ENCODE results near the gene YAE1. TPM values are rescaled to one million over a fixed set of nuclear protein-coding genes. Genes with fewer than 3 reads are reported as not detected.

YAE1 gene
- total RNA-seq, 1 experiment from 2014 or later: 16.1 TPM

DNA sequence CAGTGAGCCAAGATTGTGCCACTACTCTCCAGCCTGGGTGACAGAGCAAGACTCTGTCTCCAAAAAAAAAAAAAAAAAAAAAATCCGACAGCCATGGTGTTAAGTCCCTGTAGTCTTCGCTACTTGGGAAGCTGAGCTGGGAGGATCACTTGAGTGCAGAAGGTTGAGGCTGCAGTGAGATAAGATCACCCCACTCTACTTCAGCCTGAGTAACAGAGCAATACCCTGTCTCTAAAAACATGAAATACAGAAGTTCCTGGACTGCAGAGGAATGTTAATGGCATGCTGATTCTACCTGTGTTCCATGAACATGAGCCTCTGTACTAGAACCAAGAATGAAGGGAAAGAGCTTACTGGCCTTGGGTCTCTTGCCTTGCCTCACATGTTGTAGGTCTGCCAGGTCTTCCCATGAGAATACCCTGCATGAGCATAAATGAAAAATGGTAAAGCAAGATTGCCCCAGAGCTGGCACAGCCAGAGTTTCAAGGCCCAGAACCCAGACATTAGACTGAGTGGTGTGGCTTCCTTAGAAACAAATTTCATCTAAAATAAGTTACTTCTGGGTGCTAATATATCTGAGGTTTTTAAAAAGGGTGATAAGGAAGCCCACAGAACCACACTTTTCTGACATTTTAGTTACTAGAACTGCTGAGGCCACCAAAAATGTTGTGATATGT is 8.6 kb downstream of the YAE1 start:
- DNase-seq: no peak
- no peaks in the 10 kb centered on the region for H3K27me3 ChIP-seq (ENCODE audit: control insufficient read depth, insufficient read depth, low read length)
- H3K36me3 ChIP-seq (replicated peaks; ENCODE audit: control insufficient read depth, insufficient read depth, low read length): no peaks in the 10 kb centered on the region; the same call in none of the 2 replicates
- H3K4me3 ChIP-seq (ENCODE audit: insufficient read depth, low read depth, low read length): no peak overlapping the region

- Histone ChIP-seq H3K36me3 (replicated peaks; ENCODE audit: control insufficient read depth, insufficient read depth, low read length) (no peaks in the 10 kb centered on the region; the same call in 1 of the 2 replicates), H3K4me3 (ENCODE audit: insufficient read depth, low read depth, low read length) (no peak overlapping the region), H3K27me3 (ENCODE audit: control insufficient read depth, insufficient read depth, low read length) (no peaks in the 10 kb centered on the region)
- DNase-seq: no peak
These were observed 11.1 kb downstream of the YAE1 start for GRCh38 chr7:39577229-39577874.

- Histone ChIP-seq H3K27me3 (ENCODE audit: control insufficient read depth, insufficient read depth, low read length) (no peaks in the 10 kb centered on the region), H3K4me3 (ENCODE audit: insufficient read depth, low read depth, low read length) (no peak overlapping the region), H3K36me3 (replicated peaks; ENCODE audit: control insufficient read depth, insufficient read depth, low read length) (no peaks in the 10 kb centered on the region)
- DNase-seq: peak; percentile 83
These were observed 14.1 kb downstream of the YAE1 start for GRCh38 chr7:39580149-39580874.

DNA sequence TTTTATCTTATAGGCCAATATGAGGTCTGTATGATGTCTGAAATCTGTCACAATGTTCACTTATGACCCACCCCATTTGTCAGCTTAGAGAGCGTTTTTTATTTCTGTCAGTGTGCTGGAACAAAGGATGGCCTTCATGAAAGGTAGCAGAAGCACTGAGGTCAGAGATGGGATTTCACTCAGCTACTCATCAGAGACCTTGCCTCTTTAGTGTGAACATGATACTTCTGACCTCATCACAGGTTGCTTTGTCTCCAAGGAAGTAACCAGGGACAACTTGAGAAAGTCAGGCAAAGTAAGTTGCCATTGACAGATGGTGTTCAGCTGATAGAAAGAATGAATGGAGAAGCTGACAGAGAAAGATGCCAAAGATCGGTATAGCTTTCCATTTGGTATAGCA is 16.3 kb downstream of the YAE1 start:
- DNase-seq: no peak
- Histone ChIP-seq H3K36me3 (replicated peaks; ENCODE audit: control insufficient read depth, insufficient read depth, low read length) (no peaks in the 10 kb centered on the region), H3K4me3 (ENCODE audit: insufficient read depth, low read depth, low read length) (no peak overlapping the region), H3K27me3 (ENCODE audit: control insufficient read depth, insufficient read depth, low read length) (no peaks in the 10 kb centered on the region)

- no peak for DNase-seq
These were observed 17.3 kb downstream of the YAE1 start for GRCh38 chr7:39583539-39583938.

DNA sequence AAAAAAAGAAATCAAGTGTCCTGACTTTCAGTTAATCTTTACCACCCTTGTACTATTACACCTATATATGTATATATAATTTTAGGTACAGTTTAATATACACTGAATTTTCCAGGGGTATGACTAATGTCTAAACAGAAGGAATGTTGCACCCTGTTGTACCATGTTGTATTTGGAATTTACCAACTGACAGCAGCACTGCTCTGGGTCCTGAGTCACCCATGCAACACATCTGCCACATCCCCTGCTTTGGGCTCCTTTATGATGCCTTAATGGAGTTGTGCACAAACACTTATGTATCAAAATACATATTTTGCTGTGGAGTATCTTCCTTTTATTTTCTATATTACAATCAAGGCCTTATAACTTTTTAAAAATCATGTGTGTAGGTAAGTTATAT is 21.2 kb downstream of the YAE1 start:
- Histone ChIP-seq H3K4me3 (ENCODE audit: insufficient read depth, low read depth, low read length) (no peak overlapping the region), H3K27me3 (ENCODE audit: control insufficient read depth, insufficient read depth, low read length) (no peaks in the 10 kb centered on the region), H3K36me3 (replicated peaks; ENCODE audit: control insufficient read depth, insufficient read depth, low read length) (no peaks in the 10 kb centered on the region)
- no peak for DNase-seq

More at GRCh38 chr7:39583539-39583938, 17.3 kb downstream of the YAE1 start:
- Histone ChIP-seq H3K36me3 (replicated peaks; ENCODE audit: control insufficient read depth, insufficient read depth, low read length) (no peaks in the 10 kb centered on the region), H3K4me3 (ENCODE audit: insufficient read depth, low read depth, low read length) (no peak overlapping the region), H3K27me3 (ENCODE audit: control insufficient read depth, insufficient read depth, low read length) (no peaks in the 10 kb centered on the region)

GRCh38 chr7:39588416-39588815 is 22.2 kb downstream of the YAE1 start:
- Histone ChIP-seq H3K4me3 (ENCODE audit: insufficient read depth, low read depth, low read length) (no peak overlapping the region), H3K27me3 (ENCODE audit: control insufficient read depth, insufficient read depth, low read length) (no peaks in the 10 kb centered on the region), H3K36me3 (replicated peaks; ENCODE audit: control insufficient read depth, insufficient read depth, low read length) (no peaks in the 10 kb centered on the region)
- no peak for DNase-seq

GRCh38 chr7:39589323-39590111 is 23.3 kb downstream of the YAE1 start:
- Histone ChIP-seq H3K4me3 (ENCODE audit: insufficient read depth, low read depth, low read length) (no peak overlapping the region), H3K27me3 (ENCODE audit: control insufficient read depth, insufficient read depth, low read length) (no peaks in the 10 kb centered on the region), H3K36me3 (replicated peaks; ENCODE audit: control insufficient read depth, insufficient read depth, low read length) (no peaks in the 10 kb centered on the region)
- peak; percentile 47 for DNase-seq

DNA sequence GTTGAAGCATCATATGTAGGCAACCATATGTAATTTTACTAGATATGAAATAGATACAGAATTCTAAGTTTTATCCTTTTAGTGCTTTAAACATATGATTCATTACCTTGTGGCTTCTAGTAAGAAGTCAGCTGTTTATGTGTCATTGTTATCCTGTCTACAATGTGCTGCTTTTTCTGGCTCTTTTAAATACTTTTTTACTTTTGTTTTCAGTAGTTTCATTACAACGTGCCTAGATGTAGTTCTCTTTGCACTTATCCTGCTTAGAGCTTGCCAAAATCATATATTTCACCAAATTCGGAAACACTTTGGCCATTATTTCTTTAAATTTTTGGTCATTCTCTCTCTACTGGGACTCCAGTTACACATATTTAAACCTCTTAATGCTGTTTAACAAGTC is 26.4 kb downstream of the YAE1 start:
- DNase-seq: no peak
- H3K4me3 ChIP-seq (ENCODE audit: insufficient read depth, low read depth, low read length): no peak overlapping the region
- no peaks in the 10 kb centered on the region for H3K36me3 ChIP-seq (replicated peaks; ENCODE audit: control insufficient read depth, insufficient read depth, low read length)
- H3K27me3 ChIP-seq (ENCODE audit: control insufficient read depth, insufficient read depth, low read length): no peaks in the 10 kb centered on the region

GRCh38 chr7:39594988-39595620 is 28.9 kb downstream of the YAE1 start:
- H3K36me3 ChIP-seq (replicated peaks; ENCODE audit: control insufficient read depth, insufficient read depth, low read length): no peaks in the 10 kb centered on the region
- no peak overlapping the region for H3K4me3 ChIP-seq (ENCODE audit: insufficient read depth, low read depth, low read length)
- DNase-seq: no peak
- H3K27me3 ChIP-seq (ENCODE audit: control insufficient read depth, insufficient read depth, low read length): no peaks in the 10 kb centered on the region

DNA sequence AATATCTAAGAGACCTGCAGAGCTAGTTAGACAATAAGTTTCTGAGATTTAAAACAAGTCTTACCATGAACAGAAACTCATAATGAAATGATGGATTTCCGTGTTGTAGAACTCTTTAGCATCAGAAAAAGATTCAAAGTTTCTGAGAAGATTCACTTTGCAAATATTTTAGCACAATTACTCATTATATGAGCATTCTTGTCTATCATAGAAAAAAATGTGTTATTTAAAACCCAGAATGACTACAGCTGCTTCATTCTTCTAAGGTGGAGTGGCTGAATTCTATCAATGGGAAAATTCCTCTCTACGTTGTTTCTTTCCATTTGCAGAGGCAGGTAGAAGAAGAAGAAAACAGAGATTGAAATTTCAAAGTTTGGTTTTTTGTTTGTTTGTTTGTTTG is 36.1 kb downstream of the YAE1 start:
- no peak overlapping the region for H3K4me3 ChIP-seq (ENCODE audit: insufficient read depth, low read depth, low read length)
- DNase-seq: no peak
- no peaks in the 10 kb centered on the region for H3K36me3 ChIP-seq (replicated peaks; ENCODE audit: control insufficient read depth, insufficient read depth, low read length)

GRCh38 chr7:39603924-39604323 is 37.7 kb downstream of the YAE1 start:
- Histone ChIP-seq H3K27me3 (ENCODE audit: control insufficient read depth, insufficient read depth, low read length) (no peaks in the 10 kb centered on the region), H3K36me3 (replicated peaks; ENCODE audit: control insufficient read depth, insufficient read depth, low read length) (no peaks in the 10 kb centered on the region), H3K4me3 (ENCODE audit: insufficient read depth, low read depth, low read length) (no peak overlapping the region)
- DNase-seq: no peak

More for the DNA sequence above, 36.1 kb downstream of the YAE1 start:
- H3K27me3 ChIP-seq (ENCODE audit: control insufficient read depth, insufficient read depth, low read length): no peaks in the 10 kb centered on the region

DNA sequence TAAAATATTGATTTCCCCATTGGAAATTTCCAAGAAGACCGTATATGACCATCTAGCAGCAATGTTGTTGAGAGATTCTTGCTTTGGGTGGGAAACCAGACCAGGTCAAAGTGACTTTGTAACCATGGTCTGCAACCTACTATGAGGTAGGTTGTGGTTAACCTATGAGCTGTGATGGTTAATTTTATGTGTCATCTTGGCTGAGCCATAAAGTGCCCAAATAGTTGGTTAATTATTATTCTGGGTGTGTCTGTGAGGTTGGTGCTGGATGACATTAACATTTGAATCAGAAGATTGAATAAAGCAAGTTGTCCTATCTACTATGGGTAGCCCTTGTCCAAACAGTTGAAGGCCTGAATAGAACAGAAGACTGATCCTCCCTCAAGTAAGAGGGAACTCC is 38.9 kb downstream of the YAE1 start:
- Histone ChIP-seq H3K4me3 (ENCODE audit: insufficient read depth, low read depth, low read length) (no peak overlapping the region), H3K27me3 (ENCODE audit: control insufficient read depth, insufficient read depth, low read length) (peaks cover 6% of the 10 kb centered on the region), H3K36me3 (replicated peaks; ENCODE audit: control insufficient read depth, insufficient read depth, low read length) (no peaks in the 10 kb centered on the region)
- no peak for DNase-seq

- DNase-seq: no peak
- no peaks in the 10 kb centered on the region for H3K36me3 ChIP-seq (replicated peaks; ENCODE audit: control insufficient read depth, insufficient read depth, low read length)
These were observed 40.1 kb downstream of the YAE1 start for GRCh38 chr7:39606352-39606751.

More at GRCh38 chr7:39606352-39606751, 40.1 kb downstream of the YAE1 start:
- Histone ChIP-seq H3K27me3 (ENCODE audit: control insufficient read depth, insufficient read depth, low read length) (peaks cover 10% of the 10 kb centered on the region), H3K4me3 (ENCODE audit: insufficient read depth, low read depth, low read length) (no peak overlapping the region)
